NCI-H2081 treated with DMSO at 0.1 percent for 48 hours (cell line): ENCODE measurements around the gene UGCG.
A peak's percentile ranks its signal among the peaks of the same experiment; 100 is the strongest.
"Not testable (repeated sequence)": the region's sequence is repeated elsewhere in the genome, so short reads cannot be mapped to it uniquely, and the experiment has no call there.

Experiments used
- DNase-seq: peaks from one replicate; lab custom pipeline; 2025; lab: John Stamatoyannopoulos, UW

The UGCG gene

DNA sequence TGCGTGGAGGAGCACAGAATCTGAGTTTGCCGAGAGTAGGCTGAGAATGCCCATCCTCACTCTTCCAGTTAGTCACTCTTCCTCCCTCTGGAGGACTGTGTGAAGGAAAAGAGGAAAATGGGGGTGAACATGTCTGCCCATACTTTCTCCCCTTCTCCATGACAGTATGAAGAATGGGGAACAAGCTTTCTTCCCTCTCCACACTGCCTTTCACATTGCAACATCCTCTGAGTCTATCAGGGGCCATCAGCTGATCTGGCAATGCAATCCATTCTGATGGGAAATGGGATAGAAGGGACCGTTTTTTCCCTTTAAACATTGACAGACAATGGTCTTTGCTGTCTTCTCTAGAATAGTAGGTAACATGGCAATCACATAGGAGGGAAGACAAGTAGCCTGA is 56.8 kb downstream of the UGCG start:
- DNase-seq: no peak

DNA sequence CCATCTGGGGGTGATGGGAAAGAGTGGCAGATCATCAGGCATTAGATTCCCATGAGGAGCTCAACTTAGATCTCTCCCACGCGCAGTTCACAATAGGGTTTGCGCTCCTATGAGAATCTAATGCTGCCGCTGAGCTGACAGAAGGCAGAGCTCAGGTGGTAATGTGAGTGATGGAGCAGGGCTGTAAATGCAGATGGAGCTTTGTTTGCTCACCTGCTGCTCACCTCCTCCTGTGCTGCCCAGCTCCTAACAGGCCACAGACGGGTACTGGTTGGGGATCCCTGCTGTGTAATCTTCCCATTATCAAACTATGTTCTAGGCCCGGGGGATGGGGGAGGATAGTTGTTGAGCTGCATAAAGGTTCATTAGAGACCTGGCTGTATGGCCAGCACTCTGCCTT is 58.4 kb downstream of the UGCG start:
- DNase-seq: peak; percentile 93

- no peak for DNase-seq
Observed at GRCh38 chr9:111957856-111958631, 61.4 kb downstream of the UGCG start.

DNA sequence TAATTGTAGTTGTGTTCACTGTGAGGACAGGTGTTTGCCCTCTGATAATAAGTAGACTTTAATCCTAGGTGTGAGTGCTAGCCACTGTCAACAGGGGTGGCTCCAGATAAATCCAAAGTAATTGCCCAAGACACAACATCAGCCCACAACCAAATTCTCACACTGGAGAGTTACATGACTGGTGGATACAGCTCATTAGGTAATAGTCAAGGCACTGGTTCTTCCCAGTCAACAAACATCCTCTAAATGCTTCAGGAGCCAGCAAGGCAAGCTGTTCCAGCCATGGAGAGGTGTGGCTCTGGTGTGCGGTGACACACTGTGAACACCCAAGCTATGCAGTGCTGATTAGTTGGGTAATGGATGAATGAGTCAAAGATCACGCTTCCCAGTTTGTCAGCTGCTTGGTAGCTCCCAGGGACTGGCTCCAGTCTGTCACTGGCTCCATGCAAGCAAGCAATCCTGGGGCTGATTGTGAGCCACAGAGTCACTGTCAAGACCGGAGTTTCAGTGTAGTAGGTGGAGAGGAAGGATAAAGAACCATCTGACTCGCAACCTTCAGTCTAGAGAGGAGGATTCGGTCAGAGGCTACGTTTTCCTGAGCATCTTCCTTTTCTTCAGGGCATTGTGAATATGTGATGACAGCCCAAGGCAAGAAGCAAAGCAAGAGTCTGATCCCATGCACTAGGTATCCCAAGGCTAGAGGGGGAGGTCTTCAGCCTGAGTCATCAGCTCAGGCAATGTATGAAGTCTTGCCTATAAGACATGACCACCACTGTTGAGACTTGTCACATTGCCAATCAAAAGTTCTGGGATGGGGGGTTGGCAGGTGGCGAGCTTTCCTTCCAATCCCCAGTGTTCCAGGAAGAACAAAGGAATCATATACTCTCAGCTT is 63.1 kb downstream of the UGCG start:
- DNase-seq: no peak

DNA sequence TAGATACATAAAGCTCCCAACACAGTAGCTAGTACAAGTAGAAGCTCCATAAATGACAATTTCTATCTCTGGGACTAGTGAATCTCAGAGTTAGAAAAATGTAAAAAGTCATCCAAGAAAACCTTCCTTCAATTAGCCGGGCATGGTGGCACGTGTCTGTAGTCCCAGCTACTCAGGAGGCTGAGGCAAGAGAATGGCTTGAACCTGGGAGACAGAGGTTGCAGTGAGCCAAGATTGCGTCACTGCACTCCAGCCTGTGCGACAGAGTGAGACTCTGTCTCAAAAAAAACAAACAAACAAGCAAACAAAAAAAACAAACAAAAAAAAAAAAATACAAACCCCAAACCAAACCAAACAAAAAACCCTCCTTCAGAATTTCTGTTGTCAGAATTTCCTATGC is 63.9 kb downstream of the UGCG start:
- DNase-seq: not testable (repeated sequence)

- no peak for DNase-seq
Observed at GRCh38 chr9:111961009-111961408, 64.4 kb downstream of the UGCG start.

- DNase-seq: peak; percentile 83
Observed at GRCh38 chr9:111961575-111961974, 65.0 kb downstream of the UGCG start.

- DNase-seq: no peak
Observed at GRCh38 chr9:111962021-111962420, 65.4 kb downstream of the UGCG start.

- no peak for DNase-seq
Observed at GRCh38 chr9:111963995-111964394, 67.4 kb downstream of the UGCG start.

DNA sequence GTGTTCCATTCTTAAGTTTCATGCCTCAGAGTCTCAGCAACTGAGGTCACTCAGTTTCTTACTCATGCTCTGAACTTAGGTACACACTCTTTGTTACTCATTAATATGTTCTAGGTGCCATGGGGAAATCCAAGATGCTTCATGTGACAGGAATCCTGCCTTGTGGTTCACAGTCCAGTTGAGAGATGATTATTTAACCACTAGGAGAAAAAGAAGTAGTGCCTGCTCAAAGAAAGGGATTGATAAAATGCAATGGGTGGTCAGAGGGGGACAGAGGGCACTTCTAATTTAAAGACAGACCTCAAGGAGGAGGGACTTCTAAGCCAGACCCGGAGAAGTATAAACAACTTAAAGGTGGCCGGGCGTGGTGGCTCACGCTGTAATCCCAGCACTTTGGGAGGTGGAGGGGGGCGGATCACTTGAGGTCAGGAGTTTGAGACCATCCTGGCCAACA is 69.0 kb downstream of the UGCG start:
- DNase-seq: no peak

GRCh38 chr9:111966124-111966723 is 69.6 kb downstream of the UGCG start:
- DNase-seq: no peak

DNA sequence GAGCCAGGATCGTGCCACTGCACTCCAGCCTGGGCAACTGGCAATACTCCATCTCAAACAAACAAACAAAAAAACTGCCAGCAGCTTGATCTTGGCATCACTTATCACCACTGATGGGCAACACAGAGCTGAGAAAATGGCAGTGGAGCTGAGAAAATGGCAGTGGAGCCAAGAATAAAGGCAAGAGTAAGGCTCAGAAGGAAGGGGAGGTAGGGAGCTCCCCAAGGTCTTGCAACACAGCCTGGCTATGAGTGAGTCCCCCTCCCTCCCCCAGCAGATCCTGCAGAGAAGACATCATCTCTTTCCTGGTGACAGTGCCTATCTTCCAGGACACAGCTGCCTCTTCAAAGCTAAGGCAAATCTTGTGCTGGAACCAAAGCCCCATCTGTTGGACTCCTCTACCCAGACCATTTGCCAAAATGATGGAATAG is 70.3 kb downstream of the UGCG start:
- no peak for DNase-seq

DNA sequence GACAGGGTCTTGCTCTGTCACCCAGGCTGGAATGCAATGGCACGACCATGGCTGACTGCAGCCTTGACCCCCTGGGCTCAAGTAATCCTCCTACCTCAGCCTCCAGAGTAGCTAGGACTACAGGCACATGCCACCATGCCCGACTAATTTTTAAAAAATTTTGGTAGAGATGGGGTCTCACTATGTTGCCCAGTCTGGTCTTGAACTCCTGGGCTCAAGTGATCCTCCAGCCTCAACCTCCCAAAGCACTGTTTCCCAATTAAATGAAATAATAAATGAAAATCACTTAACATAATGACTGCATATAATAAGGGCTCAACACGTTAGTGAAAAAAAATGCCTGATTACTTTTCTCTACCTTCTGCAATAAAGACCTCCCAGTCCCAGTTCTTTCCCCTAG is 71.0 kb downstream of the UGCG start:
- DNase-seq: no peak

DNA sequence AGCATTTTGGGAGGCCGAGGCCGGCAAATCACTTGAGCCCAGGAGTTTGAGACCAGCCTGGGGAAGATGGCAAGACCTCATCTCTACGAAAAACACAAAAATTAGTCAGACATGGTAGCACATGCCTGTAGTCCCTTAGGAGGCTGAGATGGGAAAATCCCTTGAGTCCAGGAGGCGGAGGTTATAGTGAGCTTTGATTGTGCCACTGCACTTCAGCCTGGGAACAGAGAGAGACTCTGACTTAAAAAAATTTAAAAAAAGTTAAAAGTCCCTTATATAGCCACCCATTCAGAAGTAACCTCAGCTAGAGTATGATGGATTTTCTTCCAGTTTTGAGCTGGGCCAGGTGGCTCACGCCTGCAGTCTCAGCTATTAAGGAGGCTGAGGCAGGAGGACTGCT is 72.4 kb downstream of the UGCG start:
- no peak for DNase-seq

GRCh38 chr9:111969622-111970021 is 73.0 kb downstream of the UGCG start:
- no peak for DNase-seq

GRCh38 chr9:111970827-111971226 is 74.2 kb downstream of the UGCG start:
- DNase-seq: no peak

DNA sequence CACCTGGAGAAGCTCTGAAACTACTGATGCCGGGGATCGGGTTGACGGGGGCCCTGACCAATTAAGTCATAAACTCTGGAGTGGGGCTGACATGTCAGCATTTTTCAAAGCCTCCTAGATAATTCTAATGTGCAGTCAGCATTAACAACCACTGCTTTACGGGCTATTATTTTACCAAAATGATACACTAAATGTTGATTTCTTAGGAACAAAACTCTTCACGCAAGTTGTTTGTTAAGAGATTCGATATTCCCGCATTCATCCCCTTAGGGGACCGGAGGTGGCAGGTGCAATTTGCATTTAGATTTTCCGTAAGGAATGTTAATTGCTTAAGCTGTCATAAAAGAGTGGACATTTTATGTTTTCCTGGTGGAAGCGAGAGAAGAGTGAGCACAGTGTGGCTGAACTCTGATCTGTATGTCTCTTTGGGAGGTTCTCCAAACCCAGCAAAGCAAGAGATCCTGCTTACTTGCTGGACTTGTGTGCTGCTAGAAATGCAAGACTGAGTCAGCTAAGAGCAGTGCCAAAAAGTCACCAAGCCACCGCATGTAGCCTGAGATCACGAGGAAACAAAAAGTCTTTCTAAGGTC is 77.6 kb downstream of the UGCG start:
- DNase-seq: no peak

- DNase-seq: no peak
Observed at GRCh38 chr9:111975709-111976108, 79.1 kb downstream of the UGCG start.

DNA sequence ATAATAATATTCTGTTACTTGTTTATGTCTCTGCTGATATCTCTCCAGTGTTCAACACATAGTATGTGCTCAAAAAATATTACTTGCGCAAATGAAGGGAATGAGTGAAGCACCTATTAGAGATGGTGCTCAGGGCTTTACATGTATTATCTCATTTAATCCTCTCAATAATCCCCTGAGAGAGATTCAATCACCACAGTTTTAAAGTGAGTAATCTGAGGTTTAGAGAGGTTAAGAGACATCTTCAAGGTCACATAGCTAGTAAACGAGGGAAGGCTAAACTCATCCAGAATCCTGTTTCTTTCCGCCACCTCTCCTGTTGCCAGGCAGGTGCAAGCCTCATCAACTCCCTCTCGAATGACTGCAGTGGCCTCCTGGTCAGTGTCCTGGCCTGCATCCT is 82.0 kb downstream of the UGCG start:
- no peak for DNase-seq

DNA sequence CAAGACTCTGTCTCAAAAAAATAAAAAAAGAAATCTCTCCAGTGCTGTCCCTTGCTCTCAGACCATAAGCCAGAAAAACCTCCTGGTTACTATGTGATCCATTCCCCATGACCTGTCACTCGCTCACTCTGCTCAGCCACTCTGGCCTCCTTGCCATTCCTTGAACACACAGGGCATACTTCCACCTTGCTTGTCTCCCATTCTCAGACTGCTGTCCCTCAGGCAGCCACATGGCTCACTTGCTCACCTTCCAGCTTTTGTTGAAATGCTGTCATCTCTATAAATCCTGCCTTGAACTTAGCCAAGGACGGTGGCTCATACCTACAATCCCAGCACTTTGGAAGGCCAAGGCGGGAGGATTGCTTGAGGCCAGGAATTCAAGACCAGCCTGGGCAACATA is 82.9 kb downstream of the UGCG start:
- no peak for DNase-seq

GRCh38 chr9:111980398-111980797 is 83.8 kb downstream of the UGCG start:
- DNase-seq: no peak

- no peak for DNase-seq
Observed at GRCh38 chr9:111983484-111983908, 86.9 kb downstream of the UGCG start.
